ENCODE data around the gene RAMP1.

RAMP1 gene

DNA sequence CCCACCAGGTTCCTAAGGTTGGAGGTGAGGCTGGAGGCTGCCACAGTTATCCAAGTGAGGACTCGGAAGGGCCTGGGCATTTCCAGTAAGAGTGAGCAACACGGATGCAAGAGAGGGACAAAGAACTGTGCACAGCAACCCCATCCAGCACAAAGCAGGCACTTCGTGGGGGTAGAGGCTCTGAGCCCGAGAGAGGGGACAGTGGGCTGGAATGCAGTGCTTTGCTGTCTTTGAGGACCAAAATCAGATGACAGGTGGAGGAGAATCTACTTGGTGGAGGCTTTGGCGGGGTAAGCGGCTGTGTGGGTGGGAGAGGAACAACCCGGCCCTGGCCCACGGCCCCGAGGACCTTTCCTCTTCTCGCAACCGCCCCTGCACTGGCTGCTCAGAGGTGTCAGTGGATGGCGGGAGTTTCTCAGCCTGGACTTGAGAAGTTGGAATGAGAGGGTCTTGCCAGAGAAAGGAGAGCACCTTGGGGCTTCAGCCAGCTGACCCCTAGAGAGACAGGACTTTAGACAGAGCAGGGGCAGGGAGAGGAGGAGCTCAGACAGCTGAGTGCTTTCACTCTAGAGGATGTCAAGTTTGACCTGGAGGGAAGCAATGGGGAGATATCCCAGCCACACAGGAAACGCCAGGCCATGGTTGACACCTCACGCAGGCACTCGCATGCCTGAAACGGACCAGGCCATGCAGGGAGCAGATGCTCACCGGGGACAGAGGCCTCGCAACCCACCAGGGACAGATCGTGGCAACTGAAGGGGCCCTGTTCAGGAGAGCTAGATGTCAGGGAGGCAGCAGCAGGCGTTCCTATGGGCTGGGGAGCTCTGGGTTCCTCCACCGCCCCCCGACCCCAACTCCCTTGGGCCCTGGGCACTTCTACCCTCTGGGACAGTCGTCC, 11.6 kb downstream of the RAMP1 start:
- TF ChIP-seq, protein P1, sequence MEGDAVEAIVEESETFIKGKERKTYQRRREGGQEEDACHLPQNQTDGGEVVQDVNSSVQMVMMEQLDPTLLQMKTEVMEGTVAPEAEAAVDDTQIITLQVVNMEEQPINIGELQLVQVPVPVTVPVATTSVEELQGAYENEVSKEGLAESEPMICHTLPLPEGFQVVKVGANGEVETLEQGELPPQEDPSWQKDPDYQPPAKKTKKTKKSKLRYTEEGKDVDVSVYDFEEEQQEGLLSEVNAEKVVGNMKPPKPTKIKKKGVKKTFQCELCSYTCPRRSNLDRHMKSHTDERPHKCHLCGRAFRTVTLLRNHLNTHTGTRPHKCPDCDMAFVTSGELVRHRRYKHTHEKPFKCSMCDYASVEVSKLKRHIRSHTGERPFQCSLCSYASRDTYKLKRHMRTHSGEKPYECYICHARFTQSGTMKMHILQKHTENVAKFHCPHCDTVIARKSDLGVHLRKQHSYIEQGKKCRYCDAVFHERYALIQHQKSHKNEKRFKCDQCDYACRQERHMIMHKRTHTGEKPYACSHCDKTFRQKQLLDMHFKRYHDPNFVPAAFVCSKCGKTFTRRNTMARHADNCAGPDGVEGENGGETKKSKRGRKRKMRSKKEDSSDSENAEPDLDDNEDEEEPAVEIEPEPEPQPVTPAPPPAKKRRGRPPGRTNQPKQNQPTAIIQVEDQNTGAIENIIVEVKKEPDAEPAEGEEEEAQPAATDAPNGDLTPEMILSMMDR (IDR thresholded peaks at IDR 0.05; ENCODE audit: low read depth, low read length, missing control alignments) = no peak
- H3K4me3 ChIP-seq (ENCODE audit: low read depth, low read length) = no peak overlapping the region
- DNase-seq (ENCODE audit: low read depth) = no peak
- in situ Hi-C loops (cut with HindIII; ENCODE audit: low sequenced_read_pairs) = no loop called here

DNA sequence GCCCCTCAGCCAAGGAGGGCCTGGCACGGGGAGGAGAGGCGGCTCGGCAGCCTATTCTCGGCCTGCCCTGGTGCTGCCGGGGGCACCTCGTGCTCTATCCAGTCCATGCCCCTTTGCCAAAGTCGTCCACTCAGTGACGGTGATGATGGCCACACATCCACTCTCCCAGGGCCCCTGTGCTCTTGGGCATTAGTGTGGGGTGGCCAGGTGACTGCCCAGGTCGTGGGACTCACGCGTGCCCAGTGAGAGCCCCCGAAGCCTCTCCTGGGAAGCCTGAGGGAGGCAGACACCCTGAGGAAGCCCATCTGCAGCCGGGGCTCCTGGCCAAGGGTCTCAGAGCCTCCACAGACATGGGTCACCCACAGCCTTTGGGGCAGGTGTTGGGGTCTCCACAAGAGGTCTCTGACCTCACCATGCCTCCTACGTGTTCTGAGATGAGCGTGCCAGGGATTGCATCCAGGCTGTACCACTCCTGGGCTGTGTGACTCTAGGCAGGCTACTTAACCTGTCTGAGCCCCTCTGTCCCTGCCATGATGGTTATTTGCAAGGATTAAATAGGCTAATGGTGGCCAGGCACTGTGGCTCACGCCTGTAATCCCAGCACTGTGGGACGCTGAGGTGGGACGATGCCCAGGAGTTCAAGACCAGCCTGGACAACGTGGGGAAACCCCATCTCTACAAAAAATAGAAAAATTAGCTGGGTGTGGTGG, 12.9 kb downstream of the RAMP1 start:
- in situ Hi-C loops (cut with HindIII; ENCODE audit: low sequenced_read_pairs) = no loop called here
- DNase-seq (ENCODE audit: low read depth) = no peak
- H3K4me3 ChIP-seq (ENCODE audit: low read depth, low read length) = no peak overlapping the region
- TF ChIP-seq, protein P1 (IDR thresholded peaks at IDR 0.05; ENCODE audit: low read depth, low read length, missing control alignments) = no peak

DNA sequence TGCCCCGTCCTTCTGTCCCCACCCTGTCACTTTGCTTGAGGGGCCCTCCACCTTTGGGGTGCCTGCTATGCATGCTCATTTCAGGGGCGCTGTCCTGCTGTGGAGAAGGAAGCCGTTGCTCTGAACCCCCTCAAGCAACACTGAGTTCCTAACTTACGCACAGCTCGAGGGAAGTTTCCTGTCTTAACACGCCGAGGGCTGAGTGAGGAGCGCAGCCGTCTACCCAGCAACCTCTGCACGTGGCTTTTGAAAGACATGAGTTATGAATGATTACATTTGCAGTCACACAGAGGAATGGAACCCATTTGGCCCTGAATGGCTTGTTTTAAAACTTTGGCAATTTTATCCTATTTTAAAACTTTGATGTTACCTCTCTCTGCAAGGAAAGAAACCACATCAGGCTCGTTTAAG, 14.0 kb downstream of the RAMP1 start:
- H3K4me3 ChIP-seq (ENCODE audit: low read depth, low read length) = no peak overlapping the region
- in situ Hi-C loops (cut with HindIII; ENCODE audit: low sequenced_read_pairs) = no loop called here
- TF ChIP-seq, protein P1 (IDR thresholded peaks at IDR 0.05; ENCODE audit: low read depth, low read length, missing control alignments) = no peak
- no peak for DNase-seq (ENCODE audit: low read depth)

DNA sequence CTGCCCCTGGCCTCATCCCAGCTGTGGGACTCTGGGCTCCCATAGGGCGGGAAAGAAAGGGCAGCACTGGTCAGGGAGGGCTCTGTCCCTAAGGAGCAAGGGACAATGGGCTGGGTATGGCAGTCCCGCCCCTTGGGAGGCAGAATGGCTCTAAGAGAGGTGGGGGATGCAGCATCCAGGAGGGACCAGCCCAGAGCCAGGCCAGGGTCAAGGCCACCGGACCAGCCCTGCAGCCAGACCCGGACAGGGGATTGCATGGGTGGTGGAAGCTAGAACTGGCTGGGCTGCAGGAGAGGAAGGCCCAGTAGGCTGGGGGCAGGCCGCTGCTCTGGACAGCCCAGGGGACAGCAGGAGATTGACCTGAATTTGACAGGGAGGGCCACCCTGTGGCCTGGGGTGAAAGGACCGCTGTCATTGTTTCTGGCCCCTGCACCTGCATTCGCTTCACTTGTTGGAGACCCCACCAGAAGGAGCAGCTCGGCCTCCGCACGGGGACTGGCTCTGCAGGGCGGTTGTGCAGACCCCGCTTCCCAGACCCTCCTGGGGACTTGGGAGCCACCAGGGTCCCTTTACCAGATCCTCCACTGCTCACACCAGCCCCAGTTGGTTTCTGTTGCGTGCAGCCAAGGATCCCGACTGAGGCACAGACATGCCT, 14.6 kb downstream of the RAMP1 start:
- DNase-seq (ENCODE audit: low read depth) = no peak
- TF ChIP-seq, protein P1 (IDR thresholded peaks at IDR 0.05; ENCODE audit: low read depth, low read length, missing control alignments) = no peak
- no peak overlapping the region for H3K4me3 ChIP-seq (ENCODE audit: low read depth, low read length)
- in situ Hi-C loops (cut with HindIII; ENCODE audit: low sequenced_read_pairs) = no loop called here

DNA sequence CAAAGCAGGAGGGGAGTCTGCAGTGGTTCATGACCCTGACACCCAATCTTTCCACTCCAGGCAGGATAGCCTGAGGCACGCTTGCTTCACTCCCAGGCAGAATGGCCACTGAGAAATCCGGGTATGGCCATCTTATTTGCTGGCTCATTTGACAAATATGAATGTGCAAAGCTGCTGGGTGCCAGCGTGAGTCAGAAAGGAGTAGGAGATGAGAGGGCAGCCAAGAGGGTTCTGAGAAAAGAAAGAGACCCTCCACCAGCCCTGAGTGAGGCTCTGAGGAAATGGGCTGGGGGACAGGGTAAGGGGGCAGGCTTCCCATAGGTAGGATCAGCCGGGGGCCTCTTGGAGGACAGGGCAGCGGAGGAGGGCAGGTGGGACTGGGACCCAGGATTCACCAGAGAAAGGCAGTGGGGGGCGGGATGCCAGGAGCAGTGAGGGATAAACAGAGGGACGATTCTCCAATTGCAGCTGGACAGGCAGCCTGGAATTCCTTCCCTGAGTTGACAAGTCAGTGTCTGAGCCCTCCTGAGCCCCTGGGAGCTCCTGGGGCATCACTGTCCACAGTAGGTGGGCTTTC, 15.2 kb downstream of the RAMP1 start:
- DNase-seq (ENCODE audit: low read depth) = peak; percentile 55
- no peak overlapping the region for H3K4me3 ChIP-seq (ENCODE audit: low read depth, low read length)
- TF ChIP-seq, protein P1 (IDR thresholded peaks at IDR 0.05; ENCODE audit: low read depth, low read length, missing control alignments) = no peak
- in situ Hi-C loops (cut with HindIII; ENCODE audit: low sequenced_read_pairs) = no loop called here

Measured in astrocyte of the cerebellum (primary cell).